Urothelium cell line (cell line): Measurements from ENCODE around the gene ZKSCAN7.
"Not testable (repeated sequence)": the region's sequence is repeated elsewhere in the genome, so short reads cannot be mapped to it uniquely, and the experiment has no call there.

Source experiments
- DNase-seq: peaks from one replicate; pipeline ENCODE4 v3.0.0; 2011; ENCODE audit warnings: low spot score, mixed read lengths
- FAIRE-seq: peaks from 2 replicates; lab custom pipeline; 2011; peaks lifted over from hg19 to GRCh38; lab: Jason Lieb, UNC

The ZKSCAN7 gene

GRCh38 chr3:44571024-44571423 lies 16.0 kb downstream of the ZKSCAN7 start:
- no peak for FAIRE-seq
- no peak for DNase-seq

- DNase-seq (no peak), FAIRE-seq (no peak)
Observed at GRCh38 chr3:44576613-44577012, 21.6 kb downstream of the ZKSCAN7 start.

GRCh38 chr3:44577354-44577952 lies 22.5 kb downstream of the ZKSCAN7 start:
- DNase-seq = not testable (repeated sequence)
- FAIRE-seq = peak; percentile 48

- FAIRE-seq, DNase-seq: not testable (repeated sequence)
Observed at GRCh38 chr3:44578316-44578715, 23.3 kb downstream of the ZKSCAN7 start.

GRCh38 chr3:44578924-44579515 lies 24.0 kb downstream of the ZKSCAN7 start:
- DNase-seq, FAIRE-seq: not testable (repeated sequence)

GRCh38 chr3:44579749-44580148 lies 24.8 kb downstream of the ZKSCAN7 start:
- not testable (repeated sequence) for FAIRE-seq, DNase-seq

- not testable (repeated sequence) for DNase-seq, FAIRE-seq
Observed at GRCh38 chr3:44580971-44581370, 26.0 kb downstream of the ZKSCAN7 start.

GRCh38 chr3:44584646-44585501 lies 29.9 kb downstream of the ZKSCAN7 start, which contains the start of gene ZNF660:
TSS of gene ZNF660 (plus strand) at chr3:44584964. CDS start at chr3:44594194, 9,230 bp downstream.
- no peak for FAIRE-seq
- DNase-seq = peak; percentile 67

GRCh38 chr3:44596621-44597020 lies 41.6 kb downstream of the ZKSCAN7 start:
- FAIRE-seq (no peak), DNase-seq (no peak)

- no peak for DNase-seq
- FAIRE-seq = no peak
Observed at GRCh38 chr3:44601749-44602148, 46.8 kb downstream of the ZKSCAN7 start.

- FAIRE-seq (no peak), DNase-seq (no peak)
Observed at GRCh38 chr3:44612678-44613077, 57.7 kb downstream of the ZKSCAN7 start.
